T-helper 2 cell treated with Interferon-gamma antibody and Interleukin-4, amounts not matched to agents 100 ng/mL and 5 ng/mL, for 36 hours (primary cell): ENCODE data around the gene VTA1. TPM values are rescaled to one million over a fixed set of nuclear protein-coding genes. Genes with fewer than 3 reads are reported as not detected.

Experiments used
- intact Hi-C: fragments of 100-400 bp; cut with micrococcal nuclease; formaldehyde crosslinking; loops from one replicate; pipeline ENCODE4 v1.15.1; 2023
- total RNA-seq: library from RNA; stranded (reverse); gene quantifications from 2 replicates; pipeline ENCODE4 v1.2.3, GENCODE V29; 2022

Gene VTA1
- total RNA-seq, 1 donor from 2014 or later: 38.2 TPM

- intact Hi-C loops: no loop called here
Measured at GRCh38 chr6:142265476-142265875, 118.4 kb downstream of the VTA1 start.

GRCh38 chr6:142266060-142266459 is 119.0 kb downstream of the VTA1 start:
- intact Hi-C loops: no loop called here

GRCh38 chr6:142271476-142271875 is 124.4 kb downstream of the VTA1 start:
- intact Hi-C loops: no loop called here

Other genes with a start within 250 kb of the VTA1 start
- not detected in 2 replicates for gene GJE1, start 14.3 kb upstream of the VTA1 start, total RNA-seq
- gene NMBR, start 141 bp upstream of the VTA1 start, total RNA-seq: not detected in 2 replicates
- not detected in 2 replicates for gene ADGRG6, start 154.7 kb downstream of the VTA1 start, total RNA-seq